Activated naive CD4-positive, alpha-beta T cell treated with anti-CD3 and anti-CD28 coated beads, Interleukin-2, amount 50 U/mL, for 72 hours (primary cell): ENCODE measurements around the gene KIAA1328. TPM values are rescaled to one million over a fixed set of nuclear protein-coding genes. Genes with fewer than 3 reads are reported as not detected.

ENCODE experiments used
- ATAC-seq, 2 donors: fragments of 150-1000 bp; cut with Tn5 transposase; 2 replicates each; pipeline ENCODE4 v1.10.0; 2021; ENCODE audit warnings: mild to moderate bottlenecking in 2 of 2, moderate library complexity in 2 of 2
- DNase-seq, 2 donors: peaks; one replicate each; pipeline ENCODE4 v3.0.0; 2021 to 2022; ENCODE audit warnings: low spot score in 2 of 2
- H3K27ac Mint-ChIP-seq, 2 donors: one replicate each; pipeline ENCODE4 v1.8.0; 2022; ENCODE audit warnings: mild to moderate bottlenecking in 2 of 2, mixed read lengths in 2 of 2
- H3K36me3 Mint-ChIP-seq, 2 donors: one replicate each; pipeline ENCODE4 v1.8.0; 2022; ENCODE audit warnings: mixed read lengths in 2 of 2
- H3K9me3 Mint-ChIP-seq, 2 donors: one replicate each; pipeline ENCODE4 v1.8.0; 2022; ENCODE audit warnings: mixed read lengths in 2 of 2
- total RNA-seq, 2 donors: library from RNA; stranded (reverse); gene quantifications; one replicate each; pipeline ENCODE4 v1.2.3, GENCODE V29; 2022

The KIAA1328 gene
- 10 to 100 TPM in 1 of 2 donors, 1 to 10 TPM in 1; 8.2 to 13.2 TPM for total RNA-seq

DNA sequence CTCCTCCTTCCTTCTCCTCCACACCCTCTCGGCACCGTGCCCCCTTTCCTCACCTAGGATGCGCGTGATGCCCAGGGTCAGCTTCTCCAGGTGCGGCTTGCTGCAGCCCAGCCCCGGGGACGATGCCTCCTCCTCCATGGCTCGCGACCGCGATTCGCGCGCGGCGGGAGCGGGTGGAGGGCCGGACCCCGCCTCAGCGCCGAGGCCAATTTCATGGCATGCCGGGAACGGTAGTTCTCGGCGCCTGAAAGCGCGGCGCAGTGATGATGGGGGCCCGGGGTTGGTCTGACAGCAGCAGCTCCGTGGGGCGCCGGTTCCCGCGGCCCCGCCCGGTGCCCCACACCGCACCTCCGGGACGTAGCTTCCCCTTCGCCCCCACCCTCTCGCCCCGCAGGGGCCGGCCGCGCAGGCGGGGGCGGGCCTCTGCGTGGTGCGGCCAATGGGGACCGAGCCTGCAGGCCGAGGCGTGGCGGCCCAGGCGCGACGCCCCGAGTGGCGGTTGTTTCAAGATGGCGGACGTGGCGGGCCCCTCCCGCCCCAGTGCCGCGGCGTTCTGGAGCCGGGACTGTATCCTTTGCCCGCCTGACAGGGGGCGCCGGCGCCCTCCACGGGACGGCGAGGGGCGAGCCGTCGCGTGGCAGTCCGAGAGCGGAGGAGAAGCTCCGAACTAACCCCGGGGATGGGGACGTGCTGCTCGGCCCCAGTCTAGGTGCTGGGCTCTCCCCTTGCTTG is at the start of gene KIAA1328, which contains the start of gene TPGS2:
KIAA1328 (plus strand) TSS at position 498 of the 732 bp plus-strand sequence; CDS start at position 510, 12 bp downstream.
TPGS2 (minus strand) TSS at position 373 of the 732 bp plus-strand sequence; CDS start at position 138, 235 bp downstream.
- peak within 1 kb of the TSS; percentile 88 to 97 for H3K27ac Mint-ChIP-seq
- ATAC-seq (peak; percentile 91), DNase-seq (peak; percentile 85 to 86)
- peaks cover 0 to 13% of the 10 kb centered on the region in 2 donors for H3K36me3 Mint-ChIP-seq
- no peaks in the 10 kb centered on the region for H3K9me3 Mint-ChIP-seq

DNA sequence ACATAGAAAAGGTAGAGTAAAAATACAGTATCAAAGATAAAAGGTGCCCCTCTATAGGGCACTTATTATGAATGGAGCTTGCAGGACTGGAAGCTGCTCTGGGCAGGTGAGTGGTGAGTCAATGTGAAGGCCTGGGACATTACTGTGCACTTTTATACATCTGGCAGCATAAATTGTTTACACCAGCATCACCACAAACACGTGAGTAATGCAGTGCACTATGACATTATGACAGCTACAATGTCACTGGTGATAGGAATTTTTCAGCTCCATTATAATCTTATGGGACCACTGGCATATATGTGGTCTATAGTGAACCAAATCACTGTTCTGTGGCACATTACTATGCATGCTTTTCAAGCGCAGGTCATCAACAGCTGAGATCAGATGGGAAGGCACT is 48.2 kb upstream of the KIAA1328 start:
- Mint-ChIP-seq H3K9me3 (no peaks in the 10 kb centered on the region), H3K27ac (no peak overlapping the region), H3K36me3 (peaks cover 0 to 5% of the 10 kb centered on the region in 2 donors)
- ATAC-seq (no peak), DNase-seq (no peak)

DNA sequence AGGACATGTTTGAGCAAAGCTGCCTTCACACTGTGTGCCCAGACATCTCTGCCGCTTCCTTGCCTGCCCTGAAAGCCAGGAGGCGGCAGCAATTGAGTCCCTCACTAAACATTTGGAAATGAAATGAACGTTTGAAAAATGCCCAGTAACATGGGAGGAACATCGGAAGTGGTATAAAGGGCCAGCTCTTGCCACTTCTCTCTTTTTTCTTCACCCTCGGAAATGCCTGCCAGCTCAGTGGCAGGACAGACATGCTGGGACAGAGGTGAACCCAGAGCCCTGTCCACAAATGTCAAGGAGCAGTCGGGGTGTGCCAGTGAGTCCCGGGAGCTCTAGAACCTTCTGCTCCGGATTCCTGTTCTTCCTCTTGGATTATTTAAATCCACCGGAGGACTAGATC is 46.2 kb upstream of the KIAA1328 start:
- Mint-ChIP-seq H3K9me3 (no peaks in the 10 kb centered on the region), H3K27ac (peak overlapping the region in 1 of 2 donors; percentile 41), H3K36me3 (peaks cover 5% of the 10 kb centered on the region in 2 donors)
- ATAC-seq (no peak), DNase-seq (no peak)

DNA sequence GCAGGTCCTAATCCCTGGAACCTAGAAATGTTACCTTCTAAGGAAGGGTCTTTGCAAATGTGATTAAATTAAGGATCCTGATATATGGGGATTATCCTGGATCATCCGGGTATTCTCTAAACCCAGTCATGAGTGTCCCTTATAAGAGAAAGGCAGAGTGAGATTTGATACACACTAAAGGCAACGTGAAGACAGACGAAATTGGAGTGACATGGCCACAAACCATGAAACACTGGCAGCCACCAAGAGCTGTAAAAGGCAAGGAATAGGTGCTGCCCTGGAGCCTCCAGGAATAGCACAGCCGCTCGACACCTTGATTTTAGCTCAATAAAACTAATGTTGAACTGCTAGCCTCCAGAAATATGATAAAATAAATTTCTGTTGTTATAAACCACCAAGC is 45.1 kb upstream of the KIAA1328 start:
- ATAC-seq (no peak), DNase-seq (no peak)
- peaks cover 5% of the 10 kb centered on the region in 2 donors for H3K36me3 Mint-ChIP-seq
- H3K27ac Mint-ChIP-seq: peak overlapping the region in 1 of 2 donors; percentile 65
- H3K9me3 Mint-ChIP-seq: no peaks in the 10 kb centered on the region

DNA sequence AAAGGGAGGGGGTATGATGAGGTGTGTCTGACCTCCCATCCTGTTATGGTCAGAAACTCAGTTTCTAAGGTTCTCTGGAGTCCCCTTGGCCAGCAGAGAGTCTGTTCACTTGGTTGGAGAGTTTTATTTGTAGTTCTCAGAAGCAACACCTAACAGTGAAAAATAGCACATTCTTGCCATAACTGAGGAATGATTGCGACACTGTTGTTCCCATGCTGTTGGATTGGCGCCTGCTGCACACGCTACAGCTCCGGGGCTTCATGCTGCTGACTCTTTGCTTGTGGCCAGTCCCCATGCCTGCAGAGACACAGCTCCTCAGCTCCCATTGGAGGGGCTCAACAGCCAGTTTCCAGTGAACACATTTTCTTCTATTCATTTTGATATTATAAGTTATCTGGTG is 42.2 kb upstream of the KIAA1328 start:
- H3K36me3 Mint-ChIP-seq: peaks cover 23 to 24% of the 10 kb centered on the region in 2 donors
- no peak overlapping the region for H3K27ac Mint-ChIP-seq
- DNase-seq (no peak), ATAC-seq (no peak)
- H3K9me3 Mint-ChIP-seq: peaks cover 8 to 10% of the 10 kb centered on the region in 2 donors

DNA sequence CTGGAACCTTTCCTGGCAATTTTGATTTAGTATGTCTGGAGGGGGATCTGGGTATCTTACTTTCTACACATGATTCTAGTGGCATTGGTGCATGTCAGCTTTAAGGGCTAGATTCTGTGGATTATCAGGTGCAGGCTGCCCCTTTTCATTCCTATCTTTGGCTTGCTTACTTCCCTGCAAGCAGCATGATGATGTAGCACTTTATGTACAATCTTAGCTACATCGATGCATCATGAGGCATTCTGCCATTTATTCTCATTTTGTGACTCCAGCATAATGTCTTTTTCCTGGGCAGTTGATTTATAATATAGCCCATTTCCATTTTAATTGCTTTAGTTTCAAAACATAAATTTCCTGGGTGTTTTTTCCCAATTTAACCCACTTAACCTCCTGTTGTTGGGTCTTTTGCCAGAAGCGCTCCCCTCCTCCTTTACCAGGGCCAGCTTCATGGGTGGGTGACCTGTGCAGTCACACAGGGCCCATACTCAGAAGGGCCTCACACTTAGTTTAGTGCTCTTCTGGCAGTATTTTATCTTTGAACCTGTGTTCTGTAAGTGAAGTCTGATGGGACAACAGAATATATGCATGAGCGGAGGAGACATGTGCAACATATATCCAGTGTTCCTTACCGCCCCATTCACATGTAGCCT is 36.2 kb upstream of the KIAA1328 start:
- no peak for DNase-seq

DNA sequence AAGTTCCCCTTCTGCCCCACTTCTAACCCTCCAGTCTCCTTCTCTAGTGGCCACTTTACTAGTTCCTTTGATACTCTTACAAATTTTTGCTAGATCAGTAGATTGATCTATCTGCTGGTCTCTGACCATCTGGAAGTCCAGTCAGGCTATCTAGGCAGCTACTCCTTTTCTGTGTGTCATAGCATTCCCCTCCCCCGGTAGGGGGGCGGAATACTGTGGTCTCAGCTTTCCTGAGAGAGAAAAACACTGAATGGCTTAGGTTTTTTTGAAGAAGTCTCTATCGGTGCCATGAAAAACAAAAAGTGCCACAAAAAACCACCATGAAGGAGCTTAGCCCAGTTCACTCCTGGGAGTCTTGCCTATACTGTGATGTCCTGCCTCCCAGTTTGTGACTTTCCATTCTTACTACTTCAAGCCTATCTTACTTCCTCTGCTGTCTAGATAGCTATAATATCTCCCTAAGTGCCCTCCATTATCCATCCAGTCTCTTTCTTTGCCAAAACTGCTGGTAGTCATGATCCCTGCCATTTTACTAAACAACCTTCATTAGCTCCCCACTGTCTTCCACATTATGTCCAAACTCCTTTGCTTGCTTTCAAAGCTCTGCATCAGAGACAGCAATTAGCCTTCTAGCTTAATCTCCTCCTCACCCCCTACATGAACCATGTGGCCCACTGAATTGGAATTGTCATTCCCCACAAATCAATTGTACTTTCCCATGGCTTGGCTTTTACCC is 30.0 kb upstream of the KIAA1328 start:
- H3K27ac Mint-ChIP-seq: peak overlapping the region in 1 of 2 donors; percentile 66
- no peaks in the 10 kb centered on the region for H3K9me3 Mint-ChIP-seq
- ATAC-seq: no peak
- DNase-seq: no peak
- H3K36me3 Mint-ChIP-seq: peaks cover 41 to 56% of the 10 kb centered on the region in 2 donors

More for the DNA sequence above, 36.2 kb upstream of the KIAA1328 start:
- Mint-ChIP-seq H3K36me3 (peaks cover 53 to 64% of the 10 kb centered on the region in 2 donors), H3K9me3 (peaks cover 8 to 15% of the 10 kb centered on the region in 2 donors), H3K27ac (no peak overlapping the region)
- ATAC-seq: no peak

DNA sequence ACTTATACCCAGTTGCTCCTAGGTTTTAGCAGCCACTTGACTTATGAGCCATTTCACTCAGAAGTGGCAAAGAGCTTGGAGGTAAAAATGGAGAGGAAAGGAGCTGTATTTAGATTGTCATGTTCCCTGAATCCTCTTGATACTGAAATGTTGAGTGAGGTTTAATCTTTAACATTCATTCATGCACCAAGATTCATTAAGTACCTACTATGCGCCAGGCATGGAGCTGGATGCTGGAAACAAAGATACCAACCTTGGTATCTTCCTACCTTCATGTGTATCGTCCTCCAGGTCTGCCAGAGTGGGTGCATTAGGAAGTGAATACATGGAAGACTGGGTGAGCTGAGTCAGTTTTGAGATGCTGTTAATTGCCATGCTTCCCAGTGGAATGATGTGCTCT is 23.8 kb upstream of the KIAA1328 start:
- ATAC-seq (no peak), DNase-seq (no peak)
- no peaks in the 10 kb centered on the region for H3K9me3 Mint-ChIP-seq
- peaks cover 42 to 60% of the 10 kb centered on the region in 2 donors for H3K36me3 Mint-ChIP-seq
- H3K27ac Mint-ChIP-seq: no peak overlapping the region

DNA sequence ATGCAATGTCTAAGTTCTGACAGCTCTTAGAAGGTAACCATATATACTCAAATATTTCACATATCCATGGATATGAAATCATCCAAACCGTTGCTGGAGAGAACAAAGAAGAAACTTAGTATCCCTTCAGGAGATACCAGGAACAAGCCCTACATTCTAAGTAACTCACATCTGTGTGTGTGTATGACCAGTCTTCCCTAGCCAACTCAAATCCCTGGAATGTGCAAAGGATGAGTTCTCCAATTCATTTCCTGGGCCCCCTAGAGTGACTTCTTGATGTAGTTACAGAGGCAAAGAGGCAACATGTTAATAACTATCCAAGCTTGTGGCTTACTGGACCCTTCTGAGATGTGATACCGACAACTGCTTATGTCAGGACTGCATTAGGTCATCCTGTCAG is 20.2 kb upstream of the KIAA1328 start:
- Mint-ChIP-seq H3K27ac (no peak overlapping the region), H3K9me3 (no peaks in the 10 kb centered on the region), H3K36me3 (peaks cover 24 to 41% of the 10 kb centered on the region in 2 donors)
- no peak for DNase-seq
- no peak for ATAC-seq

DNA sequence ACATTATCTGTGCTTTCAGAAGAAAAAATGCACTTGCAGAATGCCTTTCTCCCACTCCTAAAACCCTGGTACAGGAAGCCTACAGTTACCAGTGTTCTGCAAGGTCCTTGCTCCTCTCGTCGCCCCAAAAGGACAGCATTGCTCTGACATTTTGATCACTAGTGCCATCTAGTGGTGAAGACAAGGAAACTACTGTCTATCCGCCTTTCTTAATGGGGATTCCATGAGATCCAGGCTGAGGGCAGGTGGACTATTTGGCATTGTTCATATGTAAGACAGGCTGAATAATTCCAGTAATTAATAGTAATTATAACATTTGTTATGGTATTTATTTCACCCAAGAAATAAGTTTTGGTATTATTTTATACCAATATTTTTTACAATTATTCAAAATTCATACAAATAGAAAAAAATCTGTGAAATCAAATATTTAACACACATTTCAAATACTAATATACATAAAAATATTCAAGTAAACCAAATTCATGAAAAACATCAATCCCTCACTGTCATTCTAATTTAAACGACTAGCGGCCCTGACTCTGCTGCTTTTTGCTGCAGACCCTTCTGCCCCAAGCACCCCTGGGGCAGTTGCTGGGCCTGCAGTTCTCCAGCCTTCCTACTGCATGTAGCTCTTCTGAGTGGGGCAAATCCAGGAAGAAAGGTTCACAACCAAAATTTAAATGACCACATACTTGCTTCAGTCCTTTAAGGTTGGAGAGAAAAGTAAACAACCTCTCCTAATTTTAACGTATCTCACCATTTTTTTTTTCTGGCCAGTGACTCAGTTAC is 19.1 kb upstream of the KIAA1328 start:
- H3K36me3 Mint-ChIP-seq: peaks cover 14 to 30% of the 10 kb centered on the region in 2 donors
- ATAC-seq (peak; percentile 71 to 81), DNase-seq (peak in 1 of 2 donors; percentile 6)
- no peaks in the 10 kb centered on the region for H3K9me3 Mint-ChIP-seq
- no peak overlapping the region for H3K27ac Mint-ChIP-seq

DNA sequence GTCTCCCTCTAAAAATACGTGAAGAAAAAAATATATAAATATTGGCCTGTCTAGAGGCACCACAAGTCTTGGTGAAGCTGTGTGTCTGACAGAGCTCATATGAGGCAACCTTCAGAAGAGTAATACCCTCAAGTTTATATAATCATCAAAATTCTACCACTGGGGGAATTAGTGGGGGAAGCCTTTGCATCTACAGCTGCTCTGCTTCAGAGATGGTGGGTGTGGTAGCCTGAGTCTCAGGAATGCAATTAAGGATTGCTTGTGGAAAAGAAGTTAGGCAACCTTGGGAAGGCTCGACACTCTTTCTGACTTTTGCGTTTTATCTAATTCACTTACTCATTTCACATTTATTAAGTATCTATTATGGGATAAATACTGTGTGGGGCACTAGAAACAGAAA is 17.5 kb upstream of the KIAA1328 start:
- Mint-ChIP-seq H3K36me3 (peaks cover 6 to 14% of the 10 kb centered on the region in 2 donors), H3K27ac (no peak overlapping the region), H3K9me3 (no peaks in the 10 kb centered on the region)
- no peak for ATAC-seq
- no peak for DNase-seq

DNA sequence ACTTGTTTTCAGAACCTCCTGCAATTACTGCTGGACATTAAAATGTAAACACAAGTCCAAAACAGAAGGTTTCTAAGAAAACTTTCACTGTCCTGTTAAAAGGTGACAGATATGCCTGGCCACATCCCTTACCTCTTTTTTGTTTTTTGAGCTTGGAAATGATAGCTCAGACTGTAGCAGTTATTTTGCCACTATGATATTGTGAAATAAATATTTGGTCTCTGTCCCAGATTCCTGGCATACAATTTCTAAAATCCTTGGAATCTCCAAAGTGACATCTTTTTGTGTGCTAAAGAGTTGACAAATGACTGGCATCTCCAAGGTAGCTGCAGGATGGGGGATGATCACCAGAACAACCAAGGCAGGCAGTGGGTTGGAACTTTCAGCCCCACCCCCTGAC is 17.0 kb upstream of the KIAA1328 start:
- DNase-seq (no peak), ATAC-seq (no peak)
- Mint-ChIP-seq H3K9me3 (no peaks in the 10 kb centered on the region), H3K36me3 (peaks cover 6 to 13% of the 10 kb centered on the region in 2 donors), H3K27ac (no peak overlapping the region)

DNA sequence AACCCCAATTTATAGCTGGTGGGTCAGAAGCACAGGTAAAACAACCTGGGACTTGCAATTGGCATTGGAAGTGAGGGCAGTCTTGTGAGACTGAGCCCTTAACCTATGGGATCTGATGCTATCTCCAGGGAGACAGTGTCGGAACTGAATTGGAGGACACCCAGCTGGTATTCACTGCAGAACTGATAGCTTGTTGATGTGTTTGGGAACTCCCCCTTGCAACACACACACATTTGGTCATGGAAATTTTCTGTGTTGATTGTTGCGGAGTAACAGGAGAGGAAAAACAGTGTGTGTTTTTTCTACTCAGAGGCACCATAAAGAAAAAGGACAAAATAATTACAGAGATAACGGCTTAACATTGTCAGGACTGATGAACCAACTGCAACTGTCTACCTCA is 16.2 kb upstream of the KIAA1328 start:
- no peak for ATAC-seq
- no peak for DNase-seq
- H3K27ac Mint-ChIP-seq: no peak overlapping the region
- H3K36me3 Mint-ChIP-seq: peaks cover 1 to 6% of the 10 kb centered on the region in 2 donors
- H3K9me3 Mint-ChIP-seq: no peaks in the 10 kb centered on the region

DNA sequence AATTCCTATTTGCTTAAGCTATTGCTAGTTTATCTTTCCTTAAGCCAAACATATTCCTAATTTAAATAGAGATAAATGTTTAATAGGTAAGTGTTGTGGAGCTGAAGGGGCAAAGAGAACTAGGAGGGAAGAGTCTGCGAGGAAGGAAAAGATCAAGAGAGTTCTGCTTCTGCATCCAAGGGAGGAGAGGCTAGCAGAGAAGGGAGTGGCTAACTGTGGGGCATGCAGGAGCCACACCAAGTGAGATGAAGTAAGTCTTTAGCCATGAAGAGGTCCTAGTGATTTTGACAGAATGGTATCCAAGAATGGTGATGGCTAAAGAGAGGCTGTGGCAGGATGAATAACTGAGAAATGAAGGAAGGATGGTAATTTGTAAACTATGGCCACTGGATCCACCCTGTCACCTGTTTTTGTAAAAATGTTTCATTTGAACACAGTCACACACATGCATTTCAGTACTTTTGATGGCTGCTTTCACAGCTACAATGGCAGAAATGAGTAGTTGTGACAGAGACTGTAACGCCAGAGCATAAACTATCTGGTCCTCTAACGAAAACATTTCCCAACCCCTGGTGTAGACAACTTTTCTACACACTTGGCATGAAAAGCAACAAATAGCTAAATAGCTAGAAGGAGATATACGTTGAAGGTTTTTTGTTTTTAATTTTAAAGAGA is 15.7 kb upstream of the KIAA1328 start:
- peak overlapping the region; percentile 59 to 61 for H3K27ac Mint-ChIP-seq
- ATAC-seq: peak in 1 of 2 donors; percentile 67

DNA sequence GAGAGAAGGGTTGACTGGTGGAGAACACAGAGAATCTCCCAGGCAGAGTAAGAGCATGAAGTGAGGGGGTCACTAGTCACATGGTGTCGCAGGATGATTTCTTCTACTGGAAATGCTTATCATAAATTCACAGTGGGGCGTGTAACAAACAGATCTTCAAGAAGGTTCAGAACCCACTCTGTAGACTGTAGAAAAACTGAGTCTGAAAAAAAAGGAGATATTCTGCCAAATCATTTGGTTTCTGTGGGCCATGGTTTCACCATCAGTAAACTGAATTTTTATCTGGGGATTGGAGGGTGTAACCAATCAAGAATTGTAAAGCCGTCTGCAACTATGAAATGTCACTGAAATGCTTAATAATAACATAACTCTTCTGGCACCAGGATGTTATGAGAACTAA is 15.1 kb upstream of the KIAA1328 start:
- Mint-ChIP-seq H3K36me3 (peaks cover 7 to 8% of the 10 kb centered on the region in 2 donors), H3K27ac (peak overlapping the region; percentile 59 to 61), H3K9me3 (no peaks in the 10 kb centered on the region)
- no peak for DNase-seq
- ATAC-seq: peak in 1 of 2 donors; percentile 48

More for the DNA sequence above, 15.7 kb upstream of the KIAA1328 start:
- no peak for DNase-seq
- no peaks in the 10 kb centered on the region for H3K9me3 Mint-ChIP-seq
- peaks cover 6 to 7% of the 10 kb centered on the region in 2 donors for H3K36me3 Mint-ChIP-seq

DNA sequence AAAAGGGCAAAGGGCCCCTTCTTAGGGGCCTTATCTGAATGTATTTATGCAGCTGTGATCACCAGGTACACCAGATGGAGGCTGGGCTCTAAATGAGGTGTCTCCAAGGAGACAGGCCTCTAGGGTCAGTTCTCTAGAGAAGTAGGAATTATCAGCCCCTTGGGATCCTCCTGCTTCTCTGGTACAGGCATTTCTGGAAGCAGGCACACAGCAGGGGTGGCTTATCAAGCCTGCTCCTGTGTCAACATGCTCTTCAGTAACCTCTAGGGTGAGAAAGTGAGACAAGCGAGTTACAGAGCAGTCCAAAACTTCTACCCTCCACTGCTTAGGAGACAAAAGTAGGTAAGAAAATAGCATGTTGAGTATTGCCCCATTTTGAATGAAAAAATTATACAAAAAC is 13.9 kb upstream of the KIAA1328 start:
- DNase-seq (no peak), ATAC-seq (no peak)
- Mint-ChIP-seq H3K9me3 (no peaks in the 10 kb centered on the region), H3K27ac (peak overlapping the region in 1 of 2 donors; percentile 36), H3K36me3 (peaks cover 7 to 8% of the 10 kb centered on the region in 2 donors)
